GM21528 (cell line): ENCODE data around the gene ART3.
A peak's percentile ranks its signal among the peaks of the same experiment; 100 is the strongest.
"Not testable (repeated sequence)": the region's sequence is repeated elsewhere in the genome, so short reads cannot be mapped to it uniquely, and the experiment has no call there.

ENCODE experiments used
- ATAC-seq: cut with Tn5 transposase; IDR thresholded peaks from one replicate; pipeline ENCODE4 v1.9.1; 2021; ENCODE audit warnings: mild to moderate bottlenecking, moderate library complexity; ENCODE audit not compliant: unreplicated experiment, low FRiP score

ART3 gene, protein sequence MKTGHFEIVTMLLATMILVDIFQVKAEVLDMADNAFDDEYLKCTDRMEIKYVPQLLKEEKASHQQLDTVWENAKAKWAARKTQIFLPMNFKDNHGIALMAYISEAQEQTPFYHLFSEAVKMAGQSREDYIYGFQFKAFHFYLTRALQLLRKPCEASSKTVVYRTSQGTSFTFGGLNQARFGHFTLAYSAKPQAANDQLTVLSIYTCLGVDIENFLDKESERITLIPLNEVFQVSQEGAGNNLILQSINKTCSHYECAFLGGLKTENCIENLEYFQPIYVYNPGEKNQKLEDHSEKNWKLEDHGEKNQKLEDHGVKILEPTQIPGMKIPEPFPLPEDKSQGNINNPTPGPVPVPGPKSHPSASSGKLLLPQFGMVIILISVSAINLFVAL

DNA sequence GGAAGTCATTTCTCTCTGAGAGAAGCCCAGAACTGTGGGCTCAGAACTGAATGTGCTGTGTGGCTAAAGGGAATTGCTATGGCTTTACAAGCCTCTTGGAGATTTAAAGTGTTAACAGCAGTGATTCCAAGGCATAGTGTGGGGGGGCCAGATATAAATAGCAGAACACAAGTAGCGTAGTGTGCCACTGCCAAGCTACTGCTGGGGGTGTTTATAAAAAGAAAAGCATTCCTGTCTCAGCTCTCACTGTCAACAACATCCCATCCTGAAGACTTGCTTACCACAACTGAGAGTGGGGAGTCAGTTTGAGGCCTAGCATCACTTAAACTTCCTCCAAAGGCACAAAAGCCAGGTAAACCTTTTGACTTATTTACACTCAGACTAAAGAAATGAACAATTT lies at the start of gene ART3:
Gene ART3, plus strand, starts transcription at position 242 of the 400 bp plus-strand sequence. CDS start 1,181 bp downstream, outside the sequence.
- no peak for ATAC-seq

DNA sequence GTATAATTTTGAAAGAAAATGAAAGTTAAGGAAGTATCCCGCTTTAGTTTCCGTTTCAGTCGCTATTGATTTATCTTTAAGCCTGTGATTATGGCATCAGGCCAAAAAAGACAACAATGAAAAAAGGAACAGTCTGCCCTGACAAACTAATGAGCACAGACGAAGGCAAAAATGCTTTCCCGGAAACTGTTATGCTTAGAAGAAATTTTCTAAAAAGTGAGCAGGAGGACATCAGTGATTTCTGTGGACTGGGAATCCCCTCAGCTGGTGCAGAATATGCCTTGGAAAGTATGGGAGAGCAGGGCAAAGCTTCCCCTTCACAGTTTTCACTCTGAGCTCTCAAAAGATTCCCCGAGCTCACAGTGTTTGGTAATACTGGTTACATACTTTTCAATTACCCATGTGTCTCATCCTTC lies 46.2 kb upstream of the ART3 start:
- no peak for ATAC-seq

DNA sequence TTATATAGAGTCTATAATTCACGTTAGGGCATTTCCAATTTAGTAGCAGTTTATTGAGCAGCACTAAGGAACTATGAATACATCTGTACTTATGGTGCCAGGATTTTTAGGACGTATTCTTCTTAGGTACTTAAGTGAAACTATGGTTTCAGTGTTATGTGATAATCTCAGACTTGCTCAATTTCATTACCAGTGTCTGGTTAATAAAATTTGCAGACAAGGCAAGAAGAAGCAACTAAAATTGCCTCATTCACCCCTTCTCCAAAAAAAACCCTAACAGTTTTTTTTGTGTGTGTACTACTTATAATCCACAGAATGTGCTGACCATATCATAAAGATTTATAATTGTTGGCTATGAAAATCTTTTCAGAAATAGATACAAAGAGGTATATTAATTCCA lies 45.2 kb upstream of the ART3 start:
- ATAC-seq: no peak

DNA sequence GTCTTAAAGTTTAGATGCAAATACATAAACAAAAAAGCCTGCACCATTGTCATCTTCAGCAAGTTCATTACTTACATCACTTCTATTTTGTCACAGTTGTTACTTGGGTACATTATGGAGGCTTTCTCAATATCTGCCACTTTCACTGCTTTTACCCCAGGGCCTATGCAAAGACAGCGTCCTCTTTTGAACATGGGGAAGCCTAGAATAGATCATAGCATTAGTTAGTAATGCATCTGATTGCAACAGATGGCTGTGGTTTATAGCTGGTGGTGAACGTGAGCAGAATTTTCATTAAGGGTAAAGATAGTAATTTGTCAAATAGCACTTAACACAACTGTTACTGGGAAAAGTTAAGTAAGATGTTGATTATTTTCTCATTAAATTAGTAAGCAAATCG lies 39.4 kb upstream of the ART3 start:
- ATAC-seq: no peak

DNA sequence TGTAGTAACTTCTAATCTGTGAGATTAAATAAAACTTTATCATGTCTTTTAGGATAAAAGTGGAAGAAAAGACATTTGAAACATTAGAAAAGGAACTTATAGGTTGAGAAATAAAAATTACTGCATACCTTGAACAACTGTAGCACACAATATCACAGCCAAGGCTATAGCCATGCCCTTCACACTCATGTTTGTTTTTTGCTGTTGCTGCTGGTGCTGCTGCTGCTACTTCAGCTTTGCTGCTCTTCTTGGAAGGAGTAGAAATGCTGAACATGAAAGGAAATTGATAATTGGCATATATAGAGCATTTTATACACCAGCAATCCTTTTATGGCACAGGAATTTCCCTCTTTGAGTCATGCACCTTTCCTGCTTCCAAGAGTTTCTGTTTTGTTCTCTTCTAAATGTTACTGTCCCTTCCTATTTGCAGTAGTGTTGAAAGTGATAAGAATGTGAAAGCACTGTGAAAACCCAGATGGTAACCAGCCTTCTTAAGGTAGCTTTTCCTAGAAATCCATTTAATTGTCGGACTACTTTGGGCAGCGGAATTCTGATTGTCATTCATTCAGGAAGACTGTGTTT lies 38.6 kb upstream of the ART3 start, which contains the start of gene CXCL11:
Gene CXCL11, minus strand, starts transcription at position 272 of the 582 bp plus-strand sequence. Its CDS starts 83 bp downstream, at position 189.
- no peak for ATAC-seq

DNA sequence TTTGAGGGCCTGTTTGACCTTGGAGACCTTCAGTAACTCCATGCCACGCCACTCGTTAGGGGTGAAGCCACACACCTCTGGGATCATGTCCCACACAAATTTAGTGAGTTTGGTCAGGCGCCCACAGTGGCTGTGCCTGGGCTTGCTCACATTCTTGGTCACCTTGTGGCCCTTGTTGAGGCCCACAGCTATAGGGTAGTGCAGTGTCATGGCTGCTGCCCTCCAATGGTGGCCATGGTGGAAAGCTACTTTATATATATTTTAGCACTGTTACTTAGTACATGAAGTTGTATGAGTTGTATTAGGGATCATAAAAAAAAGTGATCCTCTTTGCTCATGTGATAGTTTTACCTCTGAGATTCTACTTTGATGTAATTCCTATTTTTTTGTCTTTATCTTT lies 37.7 kb upstream of the ART3 start:
- ATAC-seq: no peak

DNA sequence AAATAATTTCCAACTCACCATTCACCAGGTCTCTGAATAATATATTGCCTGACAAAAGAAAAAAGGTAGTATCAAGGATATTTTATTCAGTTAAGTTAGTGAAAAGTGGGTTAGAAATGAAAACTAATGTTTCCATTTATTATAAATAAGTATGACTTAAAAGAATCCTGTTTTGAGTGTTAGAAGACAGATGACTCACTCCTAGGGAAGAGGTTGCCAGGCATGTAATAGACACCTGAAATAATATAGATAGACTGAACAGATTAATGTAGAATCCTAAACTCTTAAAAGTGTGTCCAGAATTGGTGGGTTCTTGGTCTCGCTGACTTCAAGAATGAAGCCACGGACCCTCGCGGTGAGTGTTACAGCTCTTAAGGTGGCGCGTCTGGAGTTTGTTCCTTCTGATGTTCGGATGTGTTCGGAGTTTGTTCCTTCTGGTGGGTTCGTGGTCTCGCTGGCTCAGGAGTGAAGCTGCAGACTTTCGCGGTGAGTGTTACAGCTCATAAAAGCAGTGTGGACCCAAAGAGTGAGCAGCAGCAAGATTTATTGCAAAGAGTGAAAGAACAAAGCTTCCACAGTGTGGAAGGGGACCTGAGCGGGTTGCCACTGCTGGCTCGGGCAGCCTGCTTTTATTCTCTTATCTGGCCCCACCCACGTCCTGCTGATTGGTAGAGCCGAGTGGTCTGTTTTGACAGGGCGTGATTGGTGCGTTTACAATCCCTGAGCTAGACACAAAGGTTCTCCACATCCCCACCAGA lies 32.1 kb upstream of the ART3 start:
- not testable (repeated sequence) for ATAC-seq

DNA sequence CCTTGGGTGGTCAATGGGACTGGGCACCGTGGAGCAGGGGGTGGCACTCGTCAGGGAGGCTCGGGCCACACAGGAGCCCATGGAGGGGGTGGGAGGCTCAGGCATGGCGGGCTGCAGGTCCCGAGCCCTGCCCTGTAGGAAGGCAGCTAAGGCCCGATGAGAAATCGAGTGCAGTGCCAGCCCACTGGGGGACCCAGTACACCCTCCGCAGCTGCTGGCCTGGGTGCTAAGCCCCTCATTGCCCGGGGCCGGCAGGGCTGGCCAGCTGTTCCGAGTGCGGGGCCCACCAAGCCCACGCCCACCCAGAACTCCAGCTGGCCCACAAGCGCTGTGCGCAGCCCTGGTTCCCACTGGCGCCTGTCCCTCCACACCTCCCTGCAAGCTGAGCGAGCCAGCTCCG lies 31.2 kb upstream of the ART3 start:
- ATAC-seq: not testable (repeated sequence)

DNA sequence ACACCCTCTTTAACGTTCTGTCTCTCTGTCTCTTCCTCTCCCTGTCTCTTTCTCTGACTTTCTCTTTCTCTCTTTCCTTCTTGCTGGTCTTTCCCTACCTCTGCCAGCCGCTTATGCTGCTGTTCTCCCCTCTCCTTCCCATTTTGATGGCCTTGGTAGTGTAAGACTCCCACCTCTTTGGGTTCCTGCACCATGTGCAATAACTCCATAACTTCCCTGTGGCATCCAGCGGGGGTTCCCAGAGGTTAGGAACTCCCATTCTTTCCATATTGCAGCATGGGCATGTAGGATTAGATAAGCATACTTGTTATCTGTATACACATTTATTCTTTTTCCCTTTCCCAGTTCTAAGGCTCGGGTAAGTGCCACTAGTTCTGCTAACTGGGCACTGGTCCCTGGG lies 29.8 kb upstream of the ART3 start:
- ATAC-seq: not testable (repeated sequence)

DNA sequence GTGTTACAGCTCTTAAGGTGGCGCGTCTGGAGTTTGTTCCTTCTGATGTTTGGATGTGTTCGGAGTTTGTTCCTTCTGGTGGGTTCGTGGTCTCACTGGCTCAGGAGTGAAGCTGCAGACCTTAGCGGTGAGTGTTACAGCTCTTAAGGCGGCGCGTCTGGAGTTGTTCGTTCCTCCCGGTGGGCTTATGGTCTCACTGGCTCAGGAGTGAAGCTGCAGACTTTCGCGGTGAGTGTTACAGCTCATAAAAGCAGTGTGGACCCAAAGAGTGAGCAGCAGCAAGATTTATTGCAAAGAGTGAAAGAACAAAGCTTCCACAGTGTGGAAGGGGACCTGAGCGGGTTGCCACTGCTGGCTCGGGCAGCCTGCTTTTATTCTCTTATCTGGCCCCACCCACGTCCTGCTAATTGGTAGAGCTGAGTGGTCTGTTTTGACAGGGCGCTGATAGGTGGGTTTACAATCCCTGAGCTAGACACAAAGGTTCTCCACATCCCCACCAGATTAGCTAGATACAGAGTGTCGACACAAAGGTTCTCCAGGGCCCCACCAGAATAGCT lies 24.6 kb upstream of the ART3 start:
- not testable (repeated sequence) for ATAC-seq

DNA sequence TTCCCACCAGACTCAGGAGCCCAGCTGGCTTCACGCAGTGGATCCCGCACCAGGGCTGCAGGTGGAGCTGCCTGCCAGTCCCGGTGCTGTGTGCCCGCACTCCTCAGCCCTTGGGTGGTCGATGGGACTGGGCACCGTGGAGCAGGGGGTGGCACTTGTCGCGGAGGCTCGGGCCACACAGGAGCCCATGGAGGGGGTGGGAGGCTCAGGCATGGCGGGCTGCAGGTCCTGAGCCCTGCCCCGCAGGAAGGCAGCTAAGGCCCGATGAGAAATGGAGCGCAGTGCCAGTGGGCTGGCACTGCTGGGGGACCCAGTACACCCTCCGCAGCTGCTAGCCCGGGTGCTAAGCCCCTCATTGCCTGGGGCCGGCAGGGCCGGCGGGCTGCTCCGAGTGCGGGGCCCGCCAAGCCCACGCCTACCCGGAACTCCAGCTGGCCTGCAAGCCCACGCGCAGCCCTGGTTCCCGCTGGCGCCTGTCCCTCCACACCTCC lies 23.9 kb upstream of the ART3 start:
- not testable (repeated sequence) for ATAC-seq

DNA sequence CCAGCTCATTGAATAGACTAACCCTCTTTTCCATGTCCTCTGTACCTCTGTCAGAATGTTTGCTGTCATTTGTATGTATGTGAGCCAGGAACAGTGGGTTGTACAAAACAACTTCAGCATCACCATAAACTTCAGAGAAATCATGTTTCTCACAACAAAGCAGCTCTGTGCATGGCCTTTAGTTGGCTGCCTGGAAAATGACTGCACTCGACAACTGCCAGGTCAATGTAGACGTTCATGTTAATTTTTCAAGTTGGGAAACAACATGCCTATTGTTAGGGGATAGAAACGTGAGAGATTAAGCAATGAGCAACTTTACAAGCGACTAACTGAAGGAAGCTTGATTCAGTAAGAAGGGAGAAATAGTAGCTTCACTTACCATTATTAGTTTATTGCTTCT lies 20.8 kb upstream of the ART3 start:
- ATAC-seq: no peak

DNA sequence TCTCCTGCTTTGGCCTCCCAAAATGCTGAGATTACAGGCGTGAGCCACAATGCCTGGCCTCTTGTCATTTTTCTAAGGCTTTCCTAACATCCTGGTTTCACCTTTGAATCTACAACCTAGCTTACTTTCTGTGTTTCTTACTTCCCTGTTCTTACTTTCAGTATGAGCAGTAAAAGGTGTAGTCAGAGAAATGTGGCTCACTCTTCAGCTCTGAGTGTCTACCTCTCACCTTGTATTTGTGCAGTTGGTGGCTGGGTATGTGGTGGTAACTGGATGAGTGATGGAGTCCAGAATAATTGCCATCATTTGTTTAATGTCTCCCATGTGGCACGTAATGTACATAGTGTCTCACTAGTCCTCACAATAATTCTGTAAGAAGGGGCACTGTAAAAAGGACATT lies 19.5 kb upstream of the ART3 start:
- peak; percentile 99 for ATAC-seq

DNA sequence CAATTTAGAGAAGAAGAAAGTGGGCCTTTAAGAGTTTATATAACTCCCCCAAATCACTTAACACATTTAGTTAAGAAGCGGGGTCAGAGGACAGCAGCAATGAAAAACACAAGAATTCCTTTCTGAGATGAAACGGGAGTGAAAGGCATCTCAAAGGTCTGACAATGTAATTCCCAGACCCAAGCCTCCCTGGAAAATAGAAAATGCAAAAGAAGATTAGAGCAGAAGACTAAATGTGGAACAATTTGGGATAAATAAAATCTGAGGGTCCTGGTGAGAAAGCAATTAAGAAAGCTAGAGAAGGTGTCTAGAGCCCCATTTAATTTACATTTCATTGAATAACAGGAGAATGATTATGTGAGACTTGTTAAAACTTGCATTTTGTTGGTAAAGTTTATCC lies 19.1 kb upstream of the ART3 start:
- ATAC-seq: no peak

DNA sequence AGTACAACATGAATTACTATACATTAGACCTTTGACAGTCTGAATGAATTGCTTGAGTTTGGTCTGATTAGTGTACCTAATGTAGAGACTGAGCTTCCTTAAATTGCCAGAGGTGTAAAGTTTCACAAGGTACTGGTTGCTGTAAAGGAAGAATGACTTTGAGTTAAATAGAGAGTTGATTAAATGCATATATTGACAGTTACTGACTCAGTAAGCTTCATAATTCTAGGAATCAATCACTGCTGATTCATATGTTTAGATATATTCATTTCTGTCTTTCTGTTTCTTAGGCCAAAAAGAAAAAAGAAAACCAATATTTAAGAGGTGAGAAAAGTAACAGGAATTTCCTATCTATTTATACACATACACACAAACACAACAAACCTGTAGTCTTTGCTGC lies 16.2 kb upstream of the ART3 start:
- no peak for ATAC-seq

DNA sequence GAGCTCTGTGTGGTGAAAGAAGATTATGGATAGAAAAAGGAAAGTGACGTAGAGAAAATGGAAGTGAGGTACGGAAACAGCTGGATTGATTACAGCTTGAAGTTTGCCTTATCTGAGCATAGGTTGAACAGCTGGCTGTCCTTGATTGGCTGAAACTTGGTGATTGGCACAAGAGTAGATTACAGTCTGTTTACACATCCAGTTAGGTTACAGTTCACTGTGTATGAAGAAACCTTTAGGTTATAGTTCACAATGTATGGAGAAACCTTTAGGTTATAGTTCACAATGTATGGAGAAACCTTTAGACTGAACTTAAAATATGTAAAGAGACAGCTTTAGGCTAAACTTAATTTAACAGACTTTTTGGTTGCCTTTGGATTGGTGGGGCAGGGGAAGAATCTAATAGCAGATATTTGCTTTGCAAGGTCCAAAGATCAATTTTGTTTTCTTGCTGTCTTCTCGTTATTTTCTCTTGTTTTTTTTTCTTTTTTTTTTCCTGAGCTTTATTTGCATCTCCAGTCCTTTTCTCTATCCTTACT lies 15.6 kb upstream of the ART3 start:
- no peak for ATAC-seq

DNA sequence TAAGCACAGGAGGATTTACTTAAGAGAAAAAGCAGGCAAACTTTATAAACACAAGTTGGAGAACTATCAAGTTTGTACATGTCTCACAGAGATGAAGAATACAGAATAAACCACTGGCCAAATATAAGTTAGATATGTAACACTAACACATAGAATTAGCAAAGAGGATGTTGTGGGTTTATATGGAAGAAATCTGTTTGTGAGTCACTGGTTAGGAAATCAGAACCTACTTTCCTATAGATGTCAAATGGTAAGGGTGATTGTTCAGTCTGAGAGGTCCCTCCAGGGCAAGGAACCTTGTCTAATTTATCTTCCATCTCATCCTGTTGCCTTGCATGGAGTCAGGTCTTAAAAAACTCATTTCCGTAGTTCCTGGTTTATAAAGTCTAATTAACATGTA lies 14.8 kb upstream of the ART3 start:
- ATAC-seq: no peak

DNA sequence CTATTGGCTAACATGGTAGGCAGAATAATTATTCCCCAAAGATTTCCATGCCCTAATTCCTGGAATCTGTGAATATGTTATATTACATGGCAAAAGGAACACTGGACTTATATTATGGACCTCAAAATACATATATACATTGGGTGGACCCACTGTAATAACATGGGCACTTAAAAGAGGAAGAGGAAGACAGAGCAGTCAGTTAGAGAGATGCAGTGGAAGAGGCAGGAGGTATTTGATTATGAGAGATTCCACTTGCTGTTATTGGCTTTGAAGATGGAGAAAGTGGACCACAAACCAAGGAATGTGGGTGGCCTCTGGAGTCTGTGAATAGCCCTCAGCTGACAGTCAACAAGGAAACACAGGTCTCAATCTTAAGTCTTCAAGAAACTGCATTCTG lies 14.0 kb upstream of the ART3 start:
- no peak for ATAC-seq

DNA sequence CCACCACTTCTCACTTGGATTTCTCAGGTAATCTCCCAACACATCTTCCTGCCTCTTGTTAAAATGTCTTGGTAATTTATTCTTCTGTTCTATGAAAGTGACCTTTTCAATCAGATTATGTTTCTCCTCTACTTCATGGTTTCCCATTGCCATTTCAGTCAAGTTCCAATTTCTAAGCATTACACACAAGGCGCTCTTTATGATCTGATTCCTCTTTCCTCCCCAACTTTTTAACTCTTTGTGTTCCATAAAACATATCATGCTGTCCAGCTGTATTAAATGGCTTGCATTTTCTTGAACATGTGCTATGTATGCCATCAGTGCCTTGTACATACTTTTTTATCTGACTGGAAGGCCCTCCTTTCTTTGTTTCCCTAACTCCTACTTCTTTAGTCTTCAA lies 13.1 kb upstream of the ART3 start:
- no peak for ATAC-seq

DNA sequence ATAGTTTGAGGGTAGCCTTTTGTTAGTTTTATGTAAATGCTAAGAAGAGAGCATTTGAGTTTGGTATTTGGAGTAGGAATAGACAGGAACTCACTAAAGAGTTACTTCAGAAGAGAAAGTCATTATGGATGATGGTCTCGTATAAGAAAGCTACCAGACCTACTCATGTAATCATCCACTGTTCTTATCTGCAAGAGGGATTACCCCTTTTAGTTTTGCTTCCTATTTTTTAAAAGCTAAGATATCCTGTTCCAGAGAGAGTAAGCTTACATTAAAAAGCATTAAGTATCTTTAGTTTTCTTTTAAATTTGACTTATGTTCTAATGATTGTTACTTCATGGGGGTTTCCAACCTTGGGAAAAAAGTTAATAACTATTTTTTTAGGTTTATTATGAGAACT lies 12.5 kb upstream of the ART3 start:
- peak; percentile 41 for ATAC-seq

DNA sequence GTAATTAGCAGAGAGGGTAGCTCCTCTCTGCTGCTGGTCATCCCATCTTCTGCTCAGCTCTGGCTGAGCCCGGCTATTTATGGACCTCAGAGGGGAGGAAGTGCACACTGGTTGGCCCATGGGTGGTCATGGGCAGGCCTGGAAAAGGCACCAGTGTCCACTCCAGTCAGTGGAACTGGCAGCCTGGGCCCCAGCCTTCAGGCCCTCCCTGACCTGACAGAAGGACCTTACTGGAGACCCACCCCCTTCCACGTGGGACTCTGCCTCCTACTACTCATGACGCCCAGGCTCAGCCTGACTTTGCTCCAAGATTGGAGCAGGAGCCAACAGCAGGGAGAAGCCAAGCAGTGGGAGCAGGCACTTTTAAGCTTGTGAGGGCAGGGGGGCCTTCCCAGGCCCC lies 8.0 kb upstream of the ART3 start:
- no peak for ATAC-seq
